ENCODE data around the gene CNTFR. TPM values are rescaled to one million over a fixed set of nuclear protein-coding genes. Genes with fewer than 3 reads are reported as not detected.

The CNTFR gene
- total and polyA plus RNA-seq, 2 of the 8 experiments (the other 6 are each of a cell fraction or from before 2014, with no cell fraction given): 1.2 to 4.2 TPM

DNA sequence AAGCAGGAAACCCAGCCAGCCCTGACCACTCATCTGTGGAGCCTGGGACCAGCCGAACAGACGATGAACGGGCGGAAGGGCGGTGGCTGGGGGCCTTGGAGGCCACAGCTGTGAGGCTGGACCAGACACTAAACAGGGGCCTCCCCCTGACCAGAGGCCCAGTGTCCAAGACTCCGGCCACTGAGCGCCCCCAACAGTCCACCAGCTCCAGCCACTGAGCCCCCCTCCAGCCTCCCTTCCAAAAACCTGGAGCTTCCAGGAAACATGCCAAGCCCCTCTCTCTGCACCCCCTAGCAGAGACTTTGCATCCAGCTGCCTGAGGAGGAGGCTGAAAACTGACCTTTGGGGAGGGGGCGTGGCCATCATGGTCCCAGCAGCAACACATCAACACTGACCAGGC lies 23.2 kb downstream of the CNTFR start:
- POLR2A ChIA-PET (ENCODE audit: partially characterized antibody): no interaction called here
- no peak for TF ChIP-seq EZH2 (IDR thresholded peaks at IDR 0.05; ENCODE audit: low read depth, low read length, severe bottlenecking)
- no peak for TF ChIP-seq TBP (IDR thresholded peaks at IDR 0.05; ENCODE audit: low read depth, low read length)
- no peak for TF ChIP-seq SP2 (IDR thresholded peaks at IDR 0.05; ENCODE audit: low read length)
- TF ChIP-seq SIX5 (IDR thresholded peaks at IDR 0.05; ENCODE audit: low read depth, low read length): no peak
- TF ChIP-seq CBX5 (IDR thresholded peaks at IDR 0.05; ENCODE audit: low read depth, low read length): no peak
- TF ChIP-seq YY1 (IDR thresholded peaks at IDR 0.05; ENCODE audit: low read depth, low read length): no peak
- TF ChIP-seq RNF2 (IDR thresholded peaks at IDR 0.05; ENCODE audit: borderline replicate concordance, low read depth, low read length, missing control alignments, poor library complexity, severe bottlenecking): no peak
- no peak for TF ChIP-seq TAF7 (optimal IDR thresholded peaks at IDR 0.05; ENCODE audit: borderline replicate concordance, low read depth, low read length)
- no peak for TF ChIP-seq CHD1 (IDR thresholded peaks at IDR 0.05; ENCODE audit: low read depth, low read length)
- no peak for TF ChIP-seq KDM4A (IDR thresholded peaks at IDR 0.05; ENCODE audit: low read depth, low read length, severe bottlenecking)
- no peak for TF ChIP-seq RBBP5 (IDR thresholded peaks at IDR 0.05; ENCODE audit: borderline replicate concordance, low read depth, low read length)
- TF ChIP-seq GTF2F1 (IDR thresholded peaks at IDR 0.05; ENCODE audit: borderline replicate concordance, low read depth, low read length): no peak
- no peak for TF ChIP-seq TAF1 (IDR thresholded peaks at IDR 0.05; ENCODE audit: low read depth, low read length)

More for the DNA sequence above, 23.2 kb downstream of the CNTFR start:
- FAIRE-seq: no peak
- Histone ChIP-seq H3K36me3 (ENCODE audit: control insufficient read depth in 2 of 4, insufficient read depth in 4 of 4, low read length in 3 of 4) (no peaks in the 10 kb centered on the region), H4K8ac (ENCODE audit: extremely low read depth, insufficient read depth, low read length) (no peak overlapping the region; the same call in 1 of the 2 replicates), H4K91ac (replicated peaks; ENCODE audit: insufficient read length, low read length) (peak overlapping the region; percentile 29), H2AFZ (ENCODE audit: low read length) (no peak overlapping the region), H2BK12ac (ENCODE audit: low read depth, low read length) (peak overlapping the region; percentile 11; the same call in 1 of the 2 replicates), H3K56ac (replicated peaks; ENCODE audit: insufficient read length, low read depth, low read length) (no peak overlapping the region), H3K27me3 (replicated peaks in 1 of 4; ENCODE audit: control insufficient read depth in 3 of 4, extremely low read depth in 1 of 4, insufficient read depth in 3 of 4, low read length in 3 of 4) (peaks cover 0 to 3% (median 3%) of the 10 kb centered on the region in 4 experiments; a peak in 3 of 7 replicates), H4K5ac (ENCODE audit: insufficient read length, low read depth, low read length) (no peak overlapping the region), H2BK5ac (ENCODE audit: low read depth, low read length) (no peak overlapping the region), H3K23ac (ENCODE audit: insufficient read length) (no peak overlapping the region), H3K27ac (ENCODE audit: low read depth, low read length) (no peak overlapping the region), H4K20me1 (replicated peaks in 1 of 2; ENCODE audit: control insufficient read depth in 1 of 2, insufficient read depth in 2 of 2, low read length in 2 of 2) (no peaks in the 10 kb centered on the region), H3K79me1 (ENCODE audit: low read depth, low read length) (no peaks in the 10 kb centered on the region), H3K4ac (replicated peaks; ENCODE audit: insufficient read length, low read depth, low read length) (no peak overlapping the region), H3K9ac (replicated peaks in 1 of 4; ENCODE audit: extremely low read depth in 1 of 4, low read depth in 3 of 4, low read length in 3 of 4) (no peak overlapping the region), H3K23me2 (ENCODE audit: low read depth, low read length) (no peaks in the 10 kb centered on the region), H3K18ac (ENCODE audit: extremely low read depth, low read length) (no peak overlapping the region), H3K4me3 (ENCODE audit: extremely low read depth in 1 of 4, insufficient read depth in 2 of 4, low read depth in 3 of 4, low read length in 4 of 4) (no peak overlapping the region), H2BK15ac (ENCODE audit: low read length) (no peak overlapping the region), H3K9me3 (ENCODE audit: insufficient read depth in 2 of 2, low read depth in 1 of 2, low read length in 1 of 2) (0 out of 4 replicates have a peak, but pooled peaks cover 0 to 3% of the 10 kb centered on the region in 2 experiments), H3K14ac (ENCODE audit: insufficient read length) (no peak overlapping the region), H2BK20ac (ENCODE audit: low read length) (no peak overlapping the region), H2AK5ac (ENCODE audit: low read depth, low read length) (no peak overlapping the region; the same call in 1 of the 2 replicates), H3K4me2 (ENCODE audit: insufficient read depth in 1 of 2, low read depth in 2 of 2, low read length in 2 of 2) (no peak overlapping the region), H2BK120ac (replicated peaks; ENCODE audit: low read depth, low read length) (no peak overlapping the region), H3K4me1 (replicated peaks in 1 of 4; ENCODE audit: control insufficient read depth in 3 of 4, insufficient read depth in 4 of 4, low read length in 3 of 4) (peaks cover 9 to 38% (median 15%) of the 10 kb centered on the region in 4 experiments), H3K79me2 (ENCODE audit: control insufficient read depth in 1 of 2, insufficient read depth in 2 of 2, low read length in 2 of 2) (no peaks in the 10 kb centered on the region)
- WGBS, 2 experiments (ENCODE audit: extremely low coverage in 1 of 2, insufficient coverage in 1 of 2, insufficient read length in 1 of 2, insufficient replicate concordance in 2 of 2, low coverage in 1 of 2, low lambda C conversion rate in 2 of 2, missing lambda C conversion rate in 1 of 2): 85% methylated on average over 8 of the region's 8 CpGs; no CpG with 5 or more reads in 1 of the 2 experiments
- CTCF ChIA-PET (ENCODE audit: partially characterized antibody): interaction anchor here (0.8 to 6.3 kb wide), 6 partner anchors 26 to 127 kb away, joined by 3 to 48 read pairs (median 4); no protein-coding TSS in a partner anchor
- no peak for DNase-seq (ENCODE audit: low read depth in 1 of 2, low spot score in 2 of 2)

All from H1 (cell line).